CD4-positive, alpha-beta T cell treated with Interleukin-4 for 4 hours (primary cell): ENCODE data around the gene MYL4.
"Not testable (repeated sequence)": the region's sequence is repeated elsewhere in the genome, so short reads cannot be mapped to it uniquely, and the experiment has no call there.

Experiments
- DNase-seq: peaks from one replicate; pipeline ENCODE4 v3.0.0-alpha.2; 2020

MYL4 gene

GRCh38 chr17:47246120-47246519 is 37.0 kb downstream of the MYL4 start:
- DNase-seq: no peak

GRCh38 chr17:47250855-47251254 is 41.7 kb downstream of the MYL4 start:
- DNase-seq: no peak

GRCh38 chr17:47251421-47251940 is 42.3 kb downstream of the MYL4 start:
- DNase-seq: no peak

- no peak for DNase-seq
These were observed 43.1 kb downstream of the MYL4 start for GRCh38 chr17:47252209-47252608.

- DNase-seq: no peak
These were observed 43.8 kb downstream of the MYL4 start for GRCh38 chr17:47252766-47253512.

- peak; percentile 37 for DNase-seq
These were observed 44.6 kb downstream of the MYL4 start, which contains the start of gene ITGB3 for GRCh38 chr17:47253541-47254402. Gene ITGB3, plus strand, starts transcription at chr17:47253827. Its CDS starts 35 bp downstream, at chr17:47253862.

- no peak for DNase-seq
These were observed 45.3 kb downstream of the MYL4 start for GRCh38 chr17:47254403-47254943.

GRCh38 chr17:47257651-47258339 is 48.6 kb downstream of the MYL4 start:
- no peak for DNase-seq

GRCh38 chr17:47262586-47262985 is 53.4 kb downstream of the MYL4 start:
- no peak for DNase-seq

- no peak for DNase-seq
These were observed 55.0 kb downstream of the MYL4 start for GRCh38 chr17:47264166-47264565.

GRCh38 chr17:47265983-47266541 is 56.9 kb downstream of the MYL4 start:
- DNase-seq: no peak

GRCh38 chr17:47266782-47267181 is 57.6 kb downstream of the MYL4 start:
- no peak for DNase-seq

GRCh38 chr17:47267354-47267828 is 58.2 kb downstream of the MYL4 start:
- DNase-seq: no peak

GRCh38 chr17:47268964-47269363 is 59.8 kb downstream of the MYL4 start:
- DNase-seq: not testable (repeated sequence)

GRCh38 chr17:47269561-47270280 is 60.6 kb downstream of the MYL4 start:
- not testable (repeated sequence) for DNase-seq

GRCh38 chr17:47270946-47271705 is 62.0 kb downstream of the MYL4 start:
- DNase-seq: no peak

GRCh38 chr17:47272491-47272890 is 63.3 kb downstream of the MYL4 start:
- DNase-seq: no peak

- DNase-seq: no peak
These were observed 64.1 kb downstream of the MYL4 start for GRCh38 chr17:47273245-47273644.
